Peyer's patch (tissue), 4 donors: ENCODE data around the gene URI1.

Source experiments
- POLR2A ChIP-seq, 2 donors: fragments of 450-650 bp; IDR thresholded peaks; one replicate each; pipeline ENCODE4 v1.5.1; 2017; ENCODE audit warnings: antibody characterized with exemption in 2 of 2, mild to moderate bottlenecking in 2 of 2, moderate library complexity in 2 of 2
- TF ChIP-seq, protein P1 (sequence below), 6 experiments: fragments of 450-650 bp in 4 of 6; fragments of 200-600 bp in 2 of 6; sonication (generic) in 1 of 6; IDR thresholded peaks; one replicate each; pipeline ENCODE4 v1.5.1; 2017 to 2019; ENCODE audit warnings: antibody characterized with exemption in 6 of 6, mild to moderate bottlenecking in 3 of 6, moderate library complexity in 1 of 6

DNA sequence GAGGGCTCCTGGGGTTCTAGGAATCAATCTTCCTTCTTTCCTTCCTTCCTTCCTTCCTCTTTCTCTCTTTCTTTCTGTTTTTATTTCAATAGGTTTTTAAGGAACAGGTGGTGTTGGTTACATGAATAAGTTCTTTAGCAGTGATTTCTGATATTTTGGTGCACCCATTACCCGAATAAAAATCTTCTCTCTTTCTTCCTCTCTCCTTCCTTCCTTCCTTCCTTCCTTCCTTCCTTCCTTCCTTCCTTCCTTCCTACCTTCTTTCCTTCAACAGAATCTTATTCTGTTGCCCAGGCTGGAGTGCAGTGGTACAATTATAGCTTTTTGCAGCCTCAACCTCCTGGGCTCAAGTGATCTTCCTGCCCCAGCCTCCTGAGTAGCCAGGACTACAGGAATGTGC lies 16.0 kb upstream of the URI1 start:
- TF ChIP-seq POLR2A (IDR thresholded peaks at IDR 0.05) = no peak
- TF ChIP-seq, protein P1, sequence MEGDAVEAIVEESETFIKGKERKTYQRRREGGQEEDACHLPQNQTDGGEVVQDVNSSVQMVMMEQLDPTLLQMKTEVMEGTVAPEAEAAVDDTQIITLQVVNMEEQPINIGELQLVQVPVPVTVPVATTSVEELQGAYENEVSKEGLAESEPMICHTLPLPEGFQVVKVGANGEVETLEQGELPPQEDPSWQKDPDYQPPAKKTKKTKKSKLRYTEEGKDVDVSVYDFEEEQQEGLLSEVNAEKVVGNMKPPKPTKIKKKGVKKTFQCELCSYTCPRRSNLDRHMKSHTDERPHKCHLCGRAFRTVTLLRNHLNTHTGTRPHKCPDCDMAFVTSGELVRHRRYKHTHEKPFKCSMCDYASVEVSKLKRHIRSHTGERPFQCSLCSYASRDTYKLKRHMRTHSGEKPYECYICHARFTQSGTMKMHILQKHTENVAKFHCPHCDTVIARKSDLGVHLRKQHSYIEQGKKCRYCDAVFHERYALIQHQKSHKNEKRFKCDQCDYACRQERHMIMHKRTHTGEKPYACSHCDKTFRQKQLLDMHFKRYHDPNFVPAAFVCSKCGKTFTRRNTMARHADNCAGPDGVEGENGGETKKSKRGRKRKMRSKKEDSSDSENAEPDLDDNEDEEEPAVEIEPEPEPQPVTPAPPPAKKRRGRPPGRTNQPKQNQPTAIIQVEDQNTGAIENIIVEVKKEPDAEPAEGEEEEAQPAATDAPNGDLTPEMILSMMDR (IDR thresholded peaks at IDR 0.05) = no peak
